IMR-90 (cell line): ENCODE data around the gene BOD1. TPM values are rescaled to one million over a fixed set of nuclear protein-coding genes. Genes with fewer than 3 reads are reported as not detected.

Experiments used
- ATAC-seq: fragments of 200-7000 bp; cut with Tn5 transposase; 2 replicates; pipeline ENCODE4 v1.9.1; 2020; ENCODE audit warnings: low read depth, mild to moderate bottlenecking, moderate library complexity
- BruUV-seq: library from RNA; stranded (reverse); fragments of 400-500 nt; replicated peaks from 2 replicates; lab custom pipeline; 2021; lab: Mats Ljungman, UMichigan
- CTCF ChIA-PET: fragments of 300-600 bp; formaldehyde crosslinking; extraction: SDS; loops from one replicate; lab custom pipeline; 2021; ENCODE audit warnings: antibody characterized with exemption; lab: Yijun Ruan, JAX
- POLR2A ChIA-PET: fragments of 300-600 bp; sonication (Branson Sonifier 250); formaldehyde crosslinking; loops from one replicate; lab custom pipeline; 2022; ENCODE audit warnings: antibody characterized with exemption; ENCODE audit not compliant: unreplicated experiment; lab: Charles Lee
- DNase-seq: peaks from one replicate; pipeline ENCODE4 v3.0.0; 2013
- H2AFZ ChIP-seq: replicated peaks from 2 replicates; pipeline ENCODE3; 2013; ENCODE audit warnings: low read length, mild to moderate bottlenecking; ENCODE audit not compliant: poor library complexity
- H2AK5ac ChIP-seq: 2 replicates; pipeline ENCODE4 v1.6.1; 2013; ENCODE audit warnings: low read depth, low read length, inconsistent platforms
- H2AK9ac ChIP-seq: replicated peaks from 2 replicates; pipeline ENCODE3; 2013; ENCODE audit warnings: mild to moderate bottlenecking, low read depth, low read length, moderate library complexity; ENCODE audit not compliant: poor library complexity
- H2BK120ac ChIP-seq: 2 replicates; pipeline ENCODE4 v1.6.1; 2013; ENCODE audit warnings: low read depth, low read length, inconsistent platforms
- H2BK15ac ChIP-seq: 3 replicates; pipeline ENCODE4 v1.6.1; 2013; ENCODE audit warnings: low read depth, low read length, inconsistent platforms
- H2BK20ac ChIP-seq: 2 replicates; pipeline ENCODE4 v1.6.1; 2013; ENCODE audit warnings: low read depth, mild to moderate bottlenecking, inconsistent platforms, low read length, moderate library complexity
- H2BK5ac ChIP-seq: 2 replicates; pipeline ENCODE4 v1.6.1; 2013; ENCODE audit warnings: mild to moderate bottlenecking, low read depth, low read length, inconsistent platforms; ENCODE audit not compliant: poor library complexity, severe bottlenecking
- H3K14ac ChIP-seq: replicated peaks from 2 replicates; pipeline ENCODE4 v1.6.1; 2013; ENCODE audit warnings: low read depth, low read length, inconsistent platforms
- H3K18ac ChIP-seq: 2 replicates; pipeline ENCODE4 v1.6.1; 2013; ENCODE audit warnings: low read depth, low read length, control low read depth
- H3K23ac ChIP-seq: 2 replicates; pipeline ENCODE4 v1.6.1; 2013; ENCODE audit warnings: low read depth, low read length, inconsistent platforms
- H3K27ac ChIP-seq: 2 replicates; pipeline ENCODE4 v1.5.1; 2013; ENCODE audit warnings: mild to moderate bottlenecking, control low read depth, low read length; ENCODE audit not compliant: insufficient read depth
- H3K27me3 ChIP-seq: 2 replicates; pipeline ENCODE4 v1.6.1; 2013; ENCODE audit warnings: low read length; ENCODE audit not compliant: control insufficient read depth, insufficient read depth
- H3K36me3 ChIP-seq: 2 replicates; pipeline ENCODE4 v1.6.1; 2013; ENCODE audit warnings: low read length, mixed read lengths; ENCODE audit not compliant: control insufficient read depth, insufficient read depth
- H3K4ac ChIP-seq: 2 replicates; pipeline ENCODE4 v1.6.1; 2013; ENCODE audit warnings: low read depth, low read length, inconsistent platforms
- H3K4me1 ChIP-seq: 2 replicates; pipeline ENCODE4 v1.6.1; 2013; ENCODE audit warnings: low read length, mixed read lengths; ENCODE audit not compliant: control insufficient read depth, insufficient read depth
- H3K4me2 ChIP-seq: 2 replicates; pipeline ENCODE4 v1.6.1; 2013; ENCODE audit warnings: low read depth, mild to moderate bottlenecking, control low read depth, low read length, moderate library complexity
- H3K4me3 ChIP-seq: 2 replicates; pipeline ENCODE4 v1.5.1; 2013; ENCODE audit warnings: low read depth, mild to moderate bottlenecking, control low read depth, low read length, moderate library complexity; ENCODE audit not compliant: insufficient read depth
- H3K56ac ChIP-seq: 2 replicates; pipeline ENCODE4 v1.6.1; 2013; ENCODE audit warnings: low read length, inconsistent platforms; ENCODE audit not compliant: insufficient read depth; ENCODE audit errors: extremely low read depth
- H3K79me1 ChIP-seq, 2 experiments: 2 replicates each; pipeline ENCODE4 v1.6.1; 2013; ENCODE audit warnings: low read length in 2 of 2, inconsistent platforms in 1 of 2, low read depth in 1 of 2
- H3K9ac ChIP-seq: 2 replicates; pipeline ENCODE4 v1.6.1; 2013; ENCODE audit warnings: low read depth, low read length, control low read depth
- H3K9me1 ChIP-seq: 2 replicates; pipeline ENCODE4 v1.6.1; 2013; ENCODE audit warnings: low read length, inconsistent platforms; ENCODE audit not compliant: insufficient read depth
- H3K9me3 ChIP-seq: 2 replicates; pipeline ENCODE4 v1.6.1; 2013; ENCODE audit warnings: low read length; ENCODE audit not compliant: control insufficient read depth, insufficient read depth
- H4K20me1 ChIP-seq: 2 replicates; pipeline ENCODE4 v1.6.1; 2013; ENCODE audit warnings: low read length, inconsistent platforms; ENCODE audit not compliant: insufficient read depth
- H4K5ac ChIP-seq: 2 replicates; pipeline ENCODE4 v1.6.1; 2013; ENCODE audit warnings: mild to moderate bottlenecking, low read depth, low read length, control low read depth
- H4K8ac ChIP-seq, 2 experiments: 2 replicates each; pipeline ENCODE4 v1.6.1; 2013; ENCODE audit warnings: low read depth in 2 of 2, low read length in 2 of 2, control low read depth in 1 of 2, inconsistent platforms in 1 of 2
- H4K91ac ChIP-seq: 2 replicates; pipeline ENCODE4 v1.6.1; 2013; ENCODE audit warnings: low read depth, low read length, inconsistent platforms; ENCODE audit not compliant: insufficient read depth
- BHLHE40 ChIP-seq: fragments of 150-350 bp; IDR thresholded peaks from 2 replicates; pipeline ENCODE4 v1.6.1; 2016; ENCODE audit warnings: mild to moderate bottlenecking, low read depth, low read length
- CEBPB ChIP-seq: IDR thresholded peaks from 2 replicates; pipeline ENCODE4 v1.6.1; 2012; ENCODE audit warnings: low read depth, low read length, improper control_type of control experiment
- CHD1 ChIP-seq: IDR thresholded peaks from 2 replicates; pipeline ENCODE4 v1.6.1; 2012; ENCODE audit warnings: low read depth, low read length, improper control_type of control experiment
- FOS ChIP-seq: fragments of 150-350 bp; IDR thresholded peaks from 2 replicates; pipeline ENCODE4 v1.6.1; 2016; ENCODE audit warnings: low read depth, low read length
- MAFK ChIP-seq: IDR thresholded peaks from 2 replicates; pipeline ENCODE4 v1.6.1; 2012; ENCODE audit warnings: low read depth, low read length, improper control_type of control experiment
- MAZ ChIP-seq: IDR thresholded peaks from 2 replicates; pipeline ENCODE4 v1.6.1; 2012; ENCODE audit warnings: low read depth, mild to moderate bottlenecking, low read length, improper control_type of control experiment, moderate library complexity, borderline replicate concordance
- MXI1 ChIP-seq: IDR thresholded peaks from 2 replicates; pipeline ENCODE4 v1.6.1; 2012; ENCODE audit warnings: low read depth, mild to moderate bottlenecking, low read length, moderate library complexity, borderline replicate concordance
- POLR2A ChIP-seq: IDR thresholded peaks from 2 replicates; pipeline ENCODE4 v1.6.1; 2012; ENCODE audit warnings: mild to moderate bottlenecking, low read depth, low read length
- RAD21 ChIP-seq: IDR thresholded peaks from 2 replicates; pipeline ENCODE4 v1.6.1; 2012; ENCODE audit warnings: low read length, improper control_type of control experiment
- RCOR1 ChIP-seq: IDR thresholded peaks from 2 replicates; pipeline ENCODE4 v1.6.1; 2012; ENCODE audit warnings: mild to moderate bottlenecking, low read length, improper control_type of control experiment; ENCODE audit not compliant: insufficient replicate concordance
- RFX5 ChIP-seq: IDR thresholded peaks from 2 replicates; pipeline ENCODE4 v1.8.0; 2012; ENCODE audit warnings: low read depth, mild to moderate bottlenecking, low read length, moderate library complexity
- WGBS, 2 experiments: methylation state at CpG; one replicate each; pipeline versions ENCODE4 v1.1.5 to v1.1.7; 2013; ENCODE audit warnings: missing lambda C conversion rate in 2 of 2; ENCODE audit not compliant: insufficient read length in 1 of 2; ENCODE audit errors: extremely low coverage in 2 of 2; 5-methylcytosine and 5-hydroxymethylcytosine counted together
- dilution Hi-C: fragments of 300-500 bp; cut with HindIII; formaldehyde crosslinking; loops from one replicate; pipeline ENCODE4 v1.14.3; 2018; ENCODE audit warnings: low sequenced_read_pairs; ENCODE audit not compliant: unreplicated experiment
- in situ Hi-C: fragments of 300-500 bp; cut with MboI; formaldehyde crosslinking; loops from 3 replicates; pipeline ENCODE4 v1.14.3; 2019; ENCODE audit warnings: low sequenced_read_pairs, inconsistent platforms, mixed read lengths
- intact Hi-C: fragments of 100-400 bp; cut with micrococcal nuclease; formaldehyde crosslinking; loops from 2 replicates; pipeline ENCODE4 v1.10.0; 2022
- polyA plus RNA-seq, 3 experiments: library from polyadenylated mRNA; depleted of rRNA; stranded (reverse); fragments of >200 nt; gene quantifications; 2 replicates each; pipeline ENCODE4 v1.2.3, GENCODE V29; 2012; ENCODE audit warnings: low replicate concordance in 1 of 3
- total RNA-seq: library from RNA; depleted of rRNA; stranded (reverse); fragments of >200 nt; gene quantifications from 2 replicates; pipeline ENCODE4 v1.2.3, GENCODE V29; 2012
- TF ChIP-seq, protein P1 (sequence below): fragments of 150-350 bp; IDR thresholded peaks from 2 replicates; pipeline ENCODE4 v1.6.1; 2017; ENCODE audit warnings: mild to moderate bottlenecking, antibody characterized with exemption, low read length, low read depth
- TF ChIP-seq, protein P2 (sequence below): fragments of 150-350 bp; IDR thresholded peaks from 2 replicates; pipeline ENCODE4 v1.6.1; 2016; ENCODE audit warnings: low read depth, mild to moderate bottlenecking, low read length, moderate library complexity, borderline replicate concordance
- TF ChIP-seq, protein P3 (sequence below): conservative IDR thresholded peaks from 2 replicates; pipeline ENCODE4 v1.5.1; 2012; ENCODE audit warnings: mild to moderate bottlenecking, low read depth, low read length, improper control_type of control experiment

BOD1 gene
- total and polyA plus RNA-seq, 2 of the 4 experiments (the other 2 are of a cell fraction): 57.9 to 71.7 TPM

DNA sequence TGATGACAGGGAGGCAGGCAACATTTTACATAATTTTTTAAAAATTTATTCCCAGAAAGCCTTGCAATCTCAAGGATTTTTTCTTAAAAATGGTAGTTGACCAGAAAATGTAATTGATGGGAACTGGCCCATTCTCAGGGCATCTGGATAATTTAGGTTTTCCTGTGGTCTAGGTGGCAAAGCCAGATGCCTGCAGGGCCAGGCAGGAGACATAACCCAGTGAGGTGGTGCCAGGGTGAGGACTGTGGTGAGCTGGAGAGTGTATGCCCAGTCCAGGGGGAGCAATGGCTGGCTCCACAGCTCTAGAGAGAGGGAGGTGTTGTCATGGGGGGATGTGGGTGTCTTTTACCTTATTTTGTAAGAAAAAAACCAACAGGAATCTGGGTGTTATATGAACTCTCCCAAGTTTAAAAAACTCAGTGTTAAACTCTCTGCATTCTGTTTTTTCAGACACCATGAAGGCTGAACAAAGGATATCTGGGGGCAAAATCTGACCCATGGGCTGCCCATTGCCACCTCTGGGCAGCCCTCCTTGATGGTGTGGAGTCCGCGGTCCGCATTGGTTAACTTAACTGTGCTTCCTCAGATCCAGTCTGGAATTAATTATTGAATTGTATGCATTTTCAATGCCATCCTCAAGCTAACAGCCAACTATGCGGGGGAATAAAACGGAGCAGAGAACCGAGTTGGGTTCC is 43.9 kb downstream of the BOD1 start:
- POLR2A ChIA-PET: no interaction called here
- H3K9ac ChIP-seq: peak overlapping the region; percentile 53; the same call in 1 of the 2 replicates
- no peaks in the 10 kb centered on the region for H3K36me3 ChIP-seq
- ATAC-seq (peak; percentile 52), DNase-seq (no peak)
- 0% methylated on average over 2 of the region's 6 CpGs; no CpG with 5 or more reads in 1 of the 2 experiments for WGBS, 2 experiments
- no peak overlapping the region for H3K23ac ChIP-seq
- peak overlapping the region; percentile 81 for H4K91ac ChIP-seq
- H3K4me1 ChIP-seq: peaks cover 3% of the 10 kb centered on the region
- peaks cover 2% of the 10 kb centered on the region for H3K9me3 ChIP-seq
- no peaks in the 10 kb centered on the region for H3K9me1 ChIP-seq
- H3K14ac ChIP-seq: peak overlapping the region; percentile 40
- H4K5ac ChIP-seq: peak overlapping the region; percentile 62
- intact Hi-C loops (loop anchor here (1.0 to 5.0 kb wide), 6 partner anchors 75 to 278 kb away; no protein-coding TSS in a partner anchor), dilution Hi-C loops (no loop called here), in situ Hi-C loops (loop anchor here (5.0 kb wide), 1 partner anchor 280 kb away; no protein-coding TSS in a partner anchor)
- no TSS peak for BruUV-seq
- H2BK120ac ChIP-seq: peak overlapping the region; percentile 84
- no peak overlapping the region for H2BK5ac ChIP-seq
- 0 out of 2 replicates have a peak overlapping the region, but pooled peaks have one; percentile 34 for H3K56ac ChIP-seq
- H3K18ac ChIP-seq: peak overlapping the region; percentile 44
- TF ChIP-seq BHLHE40 (no peak), MXI1 (no peak), RCOR1 (no peak), RAD21 (no peak), CHD1 (no peak), POLR2A (no peak), MAZ (no peak), MAFK (no peak), FOS (no peak), CEBPB (no peak), RFX5 (no peak)
- TF ChIP-seq, protein P1, sequence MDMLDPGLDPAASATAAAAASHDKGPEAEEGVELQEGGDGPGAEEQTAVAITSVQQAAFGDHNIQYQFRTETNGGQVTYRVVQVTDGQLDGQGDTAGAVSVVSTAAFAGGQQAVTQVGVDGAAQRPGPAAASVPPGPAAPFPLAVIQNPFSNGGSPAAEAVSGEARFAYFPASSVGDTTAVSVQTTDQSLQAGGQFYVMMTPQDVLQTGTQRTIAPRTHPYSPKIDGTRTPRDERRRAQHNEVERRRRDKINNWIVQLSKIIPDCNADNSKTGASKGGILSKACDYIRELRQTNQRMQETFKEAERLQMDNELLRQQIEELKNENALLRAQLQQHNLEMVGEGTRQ: no peak
- TF ChIP-seq, protein P2, sequence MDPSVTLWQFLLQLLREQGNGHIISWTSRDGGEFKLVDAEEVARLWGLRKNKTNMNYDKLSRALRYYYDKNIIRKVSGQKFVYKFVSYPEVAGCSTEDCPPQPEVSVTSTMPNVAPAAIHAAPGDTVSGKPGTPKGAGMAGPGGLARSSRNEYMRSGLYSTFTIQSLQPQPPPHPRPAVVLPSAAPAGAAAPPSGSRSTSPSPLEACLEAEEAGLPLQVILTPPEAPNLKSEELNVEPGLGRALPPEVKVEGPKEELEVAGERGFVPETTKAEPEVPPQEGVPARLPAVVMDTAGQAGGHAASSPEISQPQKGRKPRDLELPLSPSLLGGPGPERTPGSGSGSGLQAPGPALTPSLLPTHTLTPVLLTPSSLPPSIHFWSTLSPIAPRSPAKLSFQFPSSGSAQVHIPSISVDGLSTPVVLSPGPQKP: no peak
- TF ChIP-seq, protein P3, sequence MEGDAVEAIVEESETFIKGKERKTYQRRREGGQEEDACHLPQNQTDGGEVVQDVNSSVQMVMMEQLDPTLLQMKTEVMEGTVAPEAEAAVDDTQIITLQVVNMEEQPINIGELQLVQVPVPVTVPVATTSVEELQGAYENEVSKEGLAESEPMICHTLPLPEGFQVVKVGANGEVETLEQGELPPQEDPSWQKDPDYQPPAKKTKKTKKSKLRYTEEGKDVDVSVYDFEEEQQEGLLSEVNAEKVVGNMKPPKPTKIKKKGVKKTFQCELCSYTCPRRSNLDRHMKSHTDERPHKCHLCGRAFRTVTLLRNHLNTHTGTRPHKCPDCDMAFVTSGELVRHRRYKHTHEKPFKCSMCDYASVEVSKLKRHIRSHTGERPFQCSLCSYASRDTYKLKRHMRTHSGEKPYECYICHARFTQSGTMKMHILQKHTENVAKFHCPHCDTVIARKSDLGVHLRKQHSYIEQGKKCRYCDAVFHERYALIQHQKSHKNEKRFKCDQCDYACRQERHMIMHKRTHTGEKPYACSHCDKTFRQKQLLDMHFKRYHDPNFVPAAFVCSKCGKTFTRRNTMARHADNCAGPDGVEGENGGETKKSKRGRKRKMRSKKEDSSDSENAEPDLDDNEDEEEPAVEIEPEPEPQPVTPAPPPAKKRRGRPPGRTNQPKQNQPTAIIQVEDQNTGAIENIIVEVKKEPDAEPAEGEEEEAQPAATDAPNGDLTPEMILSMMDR: no peak
- H2AK9ac ChIP-seq: peak overlapping the region; percentile 53
- H2AFZ ChIP-seq: peak overlapping the region; percentile 72
- no peaks in the 10 kb centered on the region for H3K79me1 ChIP-seq
- H2AK5ac ChIP-seq: peak overlapping the region; percentile 85
- peak overlapping the region; percentile 87 for H3K4me2 ChIP-seq
- no peaks in the 10 kb centered on the region for H3K27me3 ChIP-seq
- no peak overlapping the region for H3K4me3 ChIP-seq
- H3K4ac ChIP-seq: peak overlapping the region; percentile 89
- H2BK20ac ChIP-seq: peak overlapping the region; percentile 89
- no peaks in the 10 kb centered on the region for H4K20me1 ChIP-seq
- peak overlapping the region; percentile 72 to 96 for H4K8ac ChIP-seq
- no peak overlapping the region for H3K27ac ChIP-seq
- H2BK15ac ChIP-seq: peak overlapping the region; percentile 86
- CTCF ChIA-PET: interaction anchor here (0.5 to 2.0 kb wide), 17 partner anchors 8 to 280 kb away, joined by 3 to 8 read pairs (median 4); no protein-coding TSS in a partner anchor
